Epithelial cell of alveolus of lung (primary cell): ENCODE measurements around the gene NKAIN1. TPM values are rescaled to one million over a fixed set of nuclear protein-coding genes. Genes with fewer than 3 reads are reported as not detected.

Experiments used
- total RNA-seq: library from RNA; depleted of rRNA; stranded (reverse); fragments of >200 nt; gene quantifications from 2 replicates; pipeline ENCODE4 v1.2.1, GENCODE V29; 2015

The NKAIN1 gene
- total RNA-seq: 0.26 TPM in 1 of 2 replicates, not detected in the other

DNA sequence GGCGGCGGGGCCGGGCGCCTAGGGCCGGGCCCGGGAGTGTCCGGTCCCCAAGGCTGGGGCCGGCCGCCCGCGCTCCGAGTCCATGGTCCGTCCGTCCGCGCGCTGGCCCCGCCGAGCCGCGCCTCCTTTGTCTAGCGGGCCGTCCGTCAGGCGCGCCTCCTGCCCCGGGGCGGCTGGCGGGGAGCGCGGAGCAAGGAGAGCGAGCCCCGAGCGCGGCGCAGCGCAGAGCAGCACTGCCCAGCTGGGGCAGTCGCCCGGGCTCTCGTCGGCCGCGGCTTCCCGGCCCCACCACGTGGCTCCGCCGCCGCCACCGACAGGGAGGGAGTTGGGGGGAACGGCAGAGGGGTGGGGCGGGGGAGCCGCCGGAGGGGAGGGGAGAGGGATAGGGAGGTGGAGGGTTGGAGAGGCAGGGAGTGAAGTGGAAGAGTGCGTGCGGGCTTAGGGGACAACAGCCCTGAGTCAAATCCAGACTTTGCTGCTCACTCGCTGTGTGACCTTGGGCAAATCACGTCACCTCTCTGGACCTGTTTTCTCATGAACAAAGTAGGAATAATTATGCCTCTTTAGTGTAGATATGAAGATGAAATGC, at the start of gene NKAIN1:
NKAIN1 (minus strand) TSS at position 235 of the 589 bp plus-strand sequence. CDS start 340 bp downstream, outside the sequence.

Other genes with a start within 250 kb of the NKAIN1 start
- gene PUM1, start 174.2 kb downstream of the NKAIN1 start, total RNA-seq: 65.8 and 70.6 TPM in 2 replicates
- gene SNRNP40, start 56.9 kb upstream of the NKAIN1 start, total RNA-seq: 58.4 and 74.6 TPM in 2 replicates
- 30.7 and 44.0 TPM in 2 replicates for gene ZCCHC17, start 57.1 kb upstream of the NKAIN1 start, total RNA-seq
- gene FABP3, start 133.2 kb upstream of the NKAIN1 start, total RNA-seq: 109 TPM in 1 of 2 replicates, not detected in the other
- gene SERINC2, start 173.3 kb upstream of the NKAIN1 start, total RNA-seq: 27.8 and 72.1 TPM in 2 replicates